KMS-11 (cell line): ENCODE results near the gene COL13A1.

Source experiments
- H2AFZ ChIP-seq: fragments of 200-600 bp; sonication (generic); 2 replicates; pipeline ENCODE4 v1.6.1; 2016; ENCODE audit warnings: antibody characterized with exemption, mixed run types, low read depth
- H3K27ac ChIP-seq: fragments of 200-600 bp; sonication (generic); 2 replicates; pipeline ENCODE4 v1.6.1; 2016; ENCODE audit warnings: mild to moderate bottlenecking, mixed run types
- H3K27me3 ChIP-seq: fragments of 200-600 bp; sonication (generic); 2 replicates; pipeline ENCODE4 v1.6.1; 2017; ENCODE audit warnings: mild to moderate bottlenecking, low read depth, mixed run types, moderate library complexity; ENCODE audit not compliant: insufficient read depth
- H3K36me3 ChIP-seq: fragments of 200-600 bp; sonication (generic); 2 replicates; pipeline ENCODE4 v1.6.1; 2017; ENCODE audit warnings: mild to moderate bottlenecking, mixed run types; ENCODE audit not compliant: insufficient read depth
- H3K4me1 ChIP-seq: fragments of 200-600 bp; sonication (generic); 2 replicates; pipeline ENCODE4 v1.6.1; 2016; ENCODE audit warnings: mild to moderate bottlenecking, low read depth, mixed run types; ENCODE audit not compliant: poor library complexity, severe bottlenecking
- H3K4me2 ChIP-seq: fragments of 200-600 bp; sonication (generic); 2 replicates; pipeline ENCODE4 v1.7.0; 2016; ENCODE audit warnings: mild to moderate bottlenecking, mixed run types
- H3K4me3 ChIP-seq: fragments of 200-600 bp; sonication (generic); IDR thresholded peaks from 2 replicates; pipeline ENCODE4 v1.6.1; 2017; ENCODE audit warnings: low read depth, low read length, mixed read lengths; ENCODE audit not compliant: insufficient read depth
- H3K79me2 ChIP-seq: fragments of 200-600 bp; sonication (generic); 2 replicates; pipeline ENCODE4 v1.6.1; 2016; ENCODE audit warnings: low read depth, mixed run types; ENCODE audit not compliant: insufficient read depth
- H3K9ac ChIP-seq: fragments of 200-600 bp; sonication (generic); 2 replicates; pipeline ENCODE4 v1.6.1; 2016; ENCODE audit warnings: mild to moderate bottlenecking, mixed run types
- H4K20me1 ChIP-seq: fragments of 200-600 bp; sonication (generic); 2 replicates; pipeline ENCODE4 v1.6.1; 2016; ENCODE audit warnings: mild to moderate bottlenecking, mixed run types; ENCODE audit not compliant: insufficient read depth
- CTCF ChIP-seq: fragments of 200-600 bp; sonication (generic); conservative IDR thresholded peaks from 2 replicates; pipeline ENCODE4 v1.6.1; 2017; ENCODE audit warnings: low read depth, mild to moderate bottlenecking, antibody characterized with exemption, low read length, moderate library complexity, mixed read lengths

Gene COL13A1

GRCh38 chr10:69878951-69879350 lies 77.2 kb downstream of the COL13A1 start:
- H3K36me3 ChIP-seq = no peaks in the 10 kb centered on the region
- no peaks in the 10 kb centered on the region for H3K4me1 ChIP-seq
- no peak overlapping the region for H2AFZ ChIP-seq
- no peaks in the 10 kb centered on the region for H4K20me1 ChIP-seq
- H3K27ac ChIP-seq = no peak overlapping the region
- no peak for TF ChIP-seq CTCF
- H3K4me3 ChIP-seq = no peak overlapping the region
- H3K27me3 ChIP-seq = peaks cover 18% of the 10 kb centered on the region; the same call in 1 of the 2 replicates
- no peak overlapping the region for H3K9ac ChIP-seq
- no peaks in the 10 kb centered on the region for H3K79me2 ChIP-seq
- no peak overlapping the region for H3K4me2 ChIP-seq

- H3K27ac ChIP-seq = no peak overlapping the region
- H3K27me3 ChIP-seq = peaks cover 22% of the 10 kb centered on the region; the same call in 1 of the 2 replicates
- H3K9ac ChIP-seq = no peak overlapping the region
- H3K4me2 ChIP-seq = no peak overlapping the region
- TF ChIP-seq CTCF = no peak
- H3K79me2 ChIP-seq = no peaks in the 10 kb centered on the region
- H4K20me1 ChIP-seq = no peaks in the 10 kb centered on the region
- no peaks in the 10 kb centered on the region for H3K4me1 ChIP-seq
- H3K36me3 ChIP-seq = no peaks in the 10 kb centered on the region
- H2AFZ ChIP-seq = no peak overlapping the region
- H3K4me3 ChIP-seq = no peak overlapping the region
Observed at GRCh38 chr10:69879634-69880257, 78.0 kb downstream of the COL13A1 start.

- Histone ChIP-seq H3K4me3 (no peak overlapping the region), H3K79me2 (no peaks in the 10 kb centered on the region), H3K4me1 (no peaks in the 10 kb centered on the region), H3K27ac (no peak overlapping the region), H3K36me3 (no peaks in the 10 kb centered on the region), H3K4me2 (no peak overlapping the region), H4K20me1 (no peaks in the 10 kb centered on the region), H3K9ac (no peak overlapping the region), H3K27me3 (peaks cover 29% of the 10 kb centered on the region; the same call in 1 of the 2 replicates), H2AFZ (no peak overlapping the region)
- TF ChIP-seq CTCF = no peak
Observed at GRCh38 chr10:69880301-69881081, 78.8 kb downstream of the COL13A1 start.

- Histone ChIP-seq H3K9ac (no peak overlapping the region), H3K79me2 (no peaks in the 10 kb centered on the region), H3K27me3 (peaks cover 29% of the 10 kb centered on the region; the same call in 1 of the 2 replicates), H3K4me3 (no peak overlapping the region), H3K36me3 (no peaks in the 10 kb centered on the region), H3K4me2 (no peak overlapping the region), H3K4me1 (no peaks in the 10 kb centered on the region), H4K20me1 (no peaks in the 10 kb centered on the region), H2AFZ (no peak overlapping the region), H3K27ac (no peak overlapping the region)
- TF ChIP-seq CTCF = no peak
Observed at GRCh38 chr10:69881202-69881601, 79.5 kb downstream of the COL13A1 start.
